Measurements from ENCODE around the gene TMEM163. TPM values are rescaled to one million over a fixed set of nuclear protein-coding genes. Genes with fewer than 3 reads are reported as not detected.
A peak's percentile ranks its signal among the peaks of the same experiment; 100 is the strongest.

Gene TMEM163
- total RNA-seq, 1 donor from 2014 or later: 0.18 TPM

- Mint-ChIP-seq H3K9me3 (ENCODE audit: unreplicated experiment) (no peaks in the 10 kb centered on the region), H3K4me3 (ENCODE audit: unreplicated experiment) (no peak overlapping the region), H3K4me1 (ENCODE audit: low read depth, unreplicated experiment) (no peaks in the 10 kb centered on the region), H3K27ac (ENCODE audit: unreplicated experiment) (no peak overlapping the region), H3K27me3 (ENCODE audit: low read depth, unreplicated experiment) (peaks cover 15% of the 10 kb centered on the region), H3K36me3 (ENCODE audit: low read depth, unreplicated experiment) (no peaks in the 10 kb centered on the region)
- no peak for FAIRE-seq
- no peaks in the 10 kb centered on the region for H4K20me1 ChIP-seq (ENCODE audit: insufficient read depth, low read length)
- no peak for DNase-seq (ENCODE audit: low read depth)
- H3K4me1 ChIP-seq (ENCODE audit: insufficient read depth, low read length): no peaks in the 10 kb centered on the region
- no peak overlapping the region for H3K4me3 ChIP-seq (ENCODE audit: insufficient read depth, low read depth, low read length)
- no peaks in the 10 kb centered on the region for H3K79me2 ChIP-seq (ENCODE audit: insufficient read depth, low read length)
- no peak overlapping the region for H3K9ac ChIP-seq (ENCODE audit: low read length)
- H3K27ac ChIP-seq (ENCODE audit: low read depth, low read length): no peak overlapping the region
- no peaks in the 10 kb centered on the region for H3K27me3 ChIP-seq (ENCODE audit: insufficient read depth, low read length)
- H3K36me3 ChIP-seq (ENCODE audit: insufficient read depth, low read length): no peaks in the 10 kb centered on the region
- no peak overlapping the region for H3K4me2 ChIP-seq (ENCODE audit: low read length)
- TF ChIP-seq EZH2 (IDR thresholded peaks at IDR 0.05; ENCODE audit: insufficient read depth, low read length): no peak
- TF ChIP-seq, protein P1, sequence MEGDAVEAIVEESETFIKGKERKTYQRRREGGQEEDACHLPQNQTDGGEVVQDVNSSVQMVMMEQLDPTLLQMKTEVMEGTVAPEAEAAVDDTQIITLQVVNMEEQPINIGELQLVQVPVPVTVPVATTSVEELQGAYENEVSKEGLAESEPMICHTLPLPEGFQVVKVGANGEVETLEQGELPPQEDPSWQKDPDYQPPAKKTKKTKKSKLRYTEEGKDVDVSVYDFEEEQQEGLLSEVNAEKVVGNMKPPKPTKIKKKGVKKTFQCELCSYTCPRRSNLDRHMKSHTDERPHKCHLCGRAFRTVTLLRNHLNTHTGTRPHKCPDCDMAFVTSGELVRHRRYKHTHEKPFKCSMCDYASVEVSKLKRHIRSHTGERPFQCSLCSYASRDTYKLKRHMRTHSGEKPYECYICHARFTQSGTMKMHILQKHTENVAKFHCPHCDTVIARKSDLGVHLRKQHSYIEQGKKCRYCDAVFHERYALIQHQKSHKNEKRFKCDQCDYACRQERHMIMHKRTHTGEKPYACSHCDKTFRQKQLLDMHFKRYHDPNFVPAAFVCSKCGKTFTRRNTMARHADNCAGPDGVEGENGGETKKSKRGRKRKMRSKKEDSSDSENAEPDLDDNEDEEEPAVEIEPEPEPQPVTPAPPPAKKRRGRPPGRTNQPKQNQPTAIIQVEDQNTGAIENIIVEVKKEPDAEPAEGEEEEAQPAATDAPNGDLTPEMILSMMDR (IDR thresholded peaks at IDR 0.05; ENCODE audit: insufficient read depth, low read depth, low read length): no peak
- H2AFZ ChIP-seq (ENCODE audit: low read depth, low read length): no peak overlapping the region
- H3K9me3 ChIP-seq (ENCODE audit: insufficient read depth, low read depth, low read length): no peaks in the 10 kb centered on the region
Observed at GRCh38 chr2:134468164-134468563, 250.6 kb downstream of the TMEM163 start.

DNA sequence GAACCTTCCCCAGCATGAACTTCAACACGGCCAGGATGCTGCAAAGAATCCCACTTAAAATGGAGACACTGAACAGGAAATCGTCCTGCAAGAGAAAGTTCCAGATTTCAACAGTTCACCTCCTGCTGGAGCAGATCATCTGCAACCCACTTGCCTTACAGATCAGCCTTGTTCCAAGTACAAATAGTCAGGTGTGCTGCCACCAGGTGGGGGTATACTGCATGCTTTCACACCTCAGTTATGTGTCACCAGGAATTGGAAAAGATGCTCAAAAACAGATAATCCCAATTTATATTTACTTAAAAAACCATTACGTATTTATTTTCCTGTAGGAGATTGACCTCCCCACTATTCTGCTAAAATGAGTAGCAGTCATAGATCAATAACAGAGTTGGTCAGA lies 252.7 kb downstream of the TMEM163 start:
- Mint-ChIP-seq H3K27me3 (ENCODE audit: low read depth, unreplicated experiment) (peaks cover 16% of the 10 kb centered on the region), H3K27ac (ENCODE audit: unreplicated experiment) (no peak overlapping the region), H3K36me3 (ENCODE audit: low read depth, unreplicated experiment) (no peaks in the 10 kb centered on the region), H3K4me1 (ENCODE audit: low read depth, unreplicated experiment) (no peaks in the 10 kb centered on the region), H3K4me3 (ENCODE audit: unreplicated experiment) (no peak overlapping the region), H3K9me3 (ENCODE audit: unreplicated experiment) (no peaks in the 10 kb centered on the region)
- H3K9ac ChIP-seq (ENCODE audit: low read length): no peak overlapping the region
- no peak overlapping the region for H2AFZ ChIP-seq (ENCODE audit: low read depth, low read length)
- H3K4me2 ChIP-seq (ENCODE audit: low read length): no peak overlapping the region
- H3K36me3 ChIP-seq (ENCODE audit: insufficient read depth, low read length): no peaks in the 10 kb centered on the region
- H3K4me1 ChIP-seq (ENCODE audit: insufficient read depth, low read length): no peaks in the 10 kb centered on the region
- TF ChIP-seq, protein P1 (IDR thresholded peaks at IDR 0.05; ENCODE audit: insufficient read depth, low read depth, low read length): no peak
- no peak for TF ChIP-seq EZH2 (IDR thresholded peaks at IDR 0.05; ENCODE audit: insufficient read depth, low read length)
- H3K79me2 ChIP-seq (ENCODE audit: insufficient read depth, low read length): no peaks in the 10 kb centered on the region
- no peak for FAIRE-seq
- H4K20me1 ChIP-seq (ENCODE audit: insufficient read depth, low read length): no peaks in the 10 kb centered on the region
- H3K27ac ChIP-seq (ENCODE audit: low read depth, low read length): no peak overlapping the region
- H3K27me3 ChIP-seq (ENCODE audit: insufficient read depth, low read length): no peaks in the 10 kb centered on the region
- peak; percentile 6 for DNase-seq (ENCODE audit: low read depth)
- H3K9me3 ChIP-seq (ENCODE audit: insufficient read depth, low read depth, low read length): no peaks in the 10 kb centered on the region
- no peak overlapping the region for H3K4me3 ChIP-seq (ENCODE audit: insufficient read depth, low read depth, low read length)

- no peak overlapping the region for H3K4me3 Mint-ChIP-seq (ENCODE audit: unreplicated experiment)
Observed at GRCh38 chr2:134465228-134466105, 253.3 kb downstream of the TMEM163 start.

More at GRCh38 chr2:134465228-134466105, 253.3 kb downstream of the TMEM163 start:
- Mint-ChIP-seq H3K27ac (ENCODE audit: unreplicated experiment) (no peak overlapping the region), H3K27me3 (ENCODE audit: low read depth, unreplicated experiment) (peaks cover 16% of the 10 kb centered on the region), H3K4me1 (ENCODE audit: low read depth, unreplicated experiment) (no peaks in the 10 kb centered on the region), H3K9me3 (ENCODE audit: unreplicated experiment) (no peaks in the 10 kb centered on the region), H3K36me3 (ENCODE audit: low read depth, unreplicated experiment) (no peaks in the 10 kb centered on the region)
- H3K79me2 ChIP-seq (ENCODE audit: insufficient read depth, low read length): no peaks in the 10 kb centered on the region
- no peak for TF ChIP-seq EZH2 (IDR thresholded peaks at IDR 0.05; ENCODE audit: insufficient read depth, low read length)
- no peaks in the 10 kb centered on the region for H3K36me3 ChIP-seq (ENCODE audit: insufficient read depth, low read length)
- no peak overlapping the region for H3K9ac ChIP-seq (ENCODE audit: low read length)
- no peak overlapping the region for H3K27ac ChIP-seq (ENCODE audit: low read depth, low read length)
- H3K9me3 ChIP-seq (ENCODE audit: insufficient read depth, low read depth, low read length): no peaks in the 10 kb centered on the region
- no peak overlapping the region for H3K4me2 ChIP-seq (ENCODE audit: low read length)
- no peak for DNase-seq (ENCODE audit: low read depth)
- H3K4me1 ChIP-seq (ENCODE audit: insufficient read depth, low read length): no peaks in the 10 kb centered on the region
- FAIRE-seq: no peak
- no peak overlapping the region for H2AFZ ChIP-seq (ENCODE audit: low read depth, low read length)
- H3K27me3 ChIP-seq (ENCODE audit: insufficient read depth, low read length): no peaks in the 10 kb centered on the region
- H4K20me1 ChIP-seq (ENCODE audit: insufficient read depth, low read length): no peaks in the 10 kb centered on the region
- no peak overlapping the region for H3K4me3 ChIP-seq (ENCODE audit: insufficient read depth, low read depth, low read length)

Data from astrocyte (in vitro differentiated cells and primary cell).